Measurements from ENCODE around the gene SIX3. TPM values are rescaled to one million over a fixed set of nuclear protein-coding genes. Genes with fewer than 3 reads are reported as not detected.

The SIX3 gene
- total RNA-seq, 8 experiments from 2014 or later: 0.08 to 0.47 (median 0.22) TPM; not detected in 4

GRCh38 chr2:44954889-44955592 is 13.5 kb downstream of the SIX3 start:
- H3K4me3 ChIP-seq: peak overlapping the region; percentile 11 to 39 (median 29)
- 0 to 14% (median 5%) methylated on average over 3 to 17 of the region's 44 CpGs; no CpG with 5 or more reads in 4 of the 10 experiments for WGBS, 10 experiments
- peaks cover 5 to 18% of the 10 kb centered on the region in 2 donors for H3K4me1 ChIP-seq (replicated peaks in 1 of 2)
- ATAC-seq (replicated peaks in 6 of 8): peak in 6 of 8 experiments; percentile 9 to 46 (median 34)
- no peak overlapping the region for H3K27ac ChIP-seq
- in situ Hi-C loops (cut with MboI; ENCODE audit: low pct_unique_long_range_greater_than_20kb in 2 of 9, low sequenced_read_pairs in 9 of 9, unreplicated experiment in 9 of 9): loop anchor here in 6 of 9 experiments (10.0 to 25.0 kb wide), 4 partner anchors 460 to 918 kb away; no protein-coding TSS in a partner anchor

GRCh38 chr2:44955593-44956392 is 14.3 kb downstream of the SIX3 start:
- 0 to 60% (median 13%) methylated on average over 2 to 18 of the region's 38 CpGs; no CpG with 5 or more reads in 2 of the 10 experiments for WGBS, 10 experiments
- Histone ChIP-seq H3K4me3 (peak overlapping the region; percentile 11 to 39 (median 29)), H3K27ac (no peak overlapping the region), H3K4me1 (replicated peaks in 1 of 2) (peaks cover 0 to 10% of the 10 kb centered on the region in 2 donors)
- peak; percentile 22 to 84 (median 79) for ATAC-seq (replicated peaks in 6 of 8)
- in situ Hi-C loops (cut with MboI; ENCODE audit: low pct_unique_long_range_greater_than_20kb in 2 of 9, low sequenced_read_pairs in 9 of 9, unreplicated experiment in 9 of 9): loop anchor here in 6 of 9 experiments (10.0 to 25.0 kb wide), 4 partner anchors 461 to 918 kb away; no protein-coding TSS in a partner anchor

GRCh38 chr2:44956843-44957242 is 15.3 kb downstream of the SIX3 start:
- Histone ChIP-seq H3K27ac (no peak overlapping the region), H3K4me3 (no peak overlapping the region), H3K4me1 (replicated peaks in 1 of 2) (peaks cover 0 to 9% of the 10 kb centered on the region in 2 donors)
- in situ Hi-C loops (cut with MboI; ENCODE audit: low pct_unique_long_range_greater_than_20kb in 2 of 9, low sequenced_read_pairs in 9 of 9, unreplicated experiment in 9 of 9): loop anchor here in 6 of 9 experiments (10.0 to 25.0 kb wide), 4 partner anchors 462 to 920 kb away; no protein-coding TSS in a partner anchor
- ATAC-seq (replicated peaks in 6 of 8): no peak
- 0 to 100% (median 69%) methylated on average over 1 of the region's 1 CpG; no CpG with 5 or more reads in 4 of the 10 experiments for WGBS, 10 experiments

GRCh38 chr2:44957656-44958327 is 16.3 kb downstream of the SIX3 start:
- H3K4me1 ChIP-seq (replicated peaks in 1 of 2): peaks cover 0 to 8% of the 10 kb centered on the region in 2 donors
- ATAC-seq (replicated peaks in 6 of 8): no peak
- H3K27ac ChIP-seq: no peak overlapping the region
- whole genome bisulfite sequencing, 10 experiments: 31 to 100% (median 85%) methylated on average over 2 to 6 of the region's 6 CpGs; no CpG with 5 or more reads in 3 of the 10 experiments
- in situ Hi-C loops (cut with MboI; ENCODE audit: low pct_unique_long_range_greater_than_20kb in 2 of 9, low sequenced_read_pairs in 9 of 9, unreplicated experiment in 9 of 9): loop anchor here in 6 of 9 experiments (10.0 to 25.0 kb wide), 4 partner anchors 463 to 920 kb away; no protein-coding TSS in a partner anchor
- H3K4me3 ChIP-seq: no peak overlapping the region

GRCh38 chr2:44959855-44960254 is 18.4 kb downstream of the SIX3 start:
- in situ Hi-C loops (cut with MboI; ENCODE audit: low pct_unique_long_range_greater_than_20kb in 2 of 9, low sequenced_read_pairs in 9 of 9, unreplicated experiment in 9 of 9): loop anchor here in 6 of 9 experiments (10.0 to 25.0 kb wide), 4 partner anchors 465 to 923 kb away; no protein-coding TSS in a partner anchor
- Histone ChIP-seq H3K4me3 (no peak overlapping the region), H3K27ac (no peak overlapping the region), H3K4me1 (replicated peaks in 1 of 2) (peaks cover 0 to under 1% of the 10 kb centered on the region in 2 donors)
- WGBS, 10 experiments: 15 to 82% (median 40%) methylated on average over 1 to 6 of the region's 6 CpGs; no CpG with 5 or more reads in 3 of the 10 experiments
- ATAC-seq (replicated peaks in 6 of 8): peak in 1 of 8 experiments; percentile 8

- Histone ChIP-seq H3K4me1 (replicated peaks in 1 of 2) (no peaks in the 10 kb centered on the region), H3K4me3 (no peak overlapping the region), H3K27ac (no peak overlapping the region)
- in situ Hi-C loops (cut with MboI; ENCODE audit: low pct_unique_long_range_greater_than_20kb in 2 of 9, low sequenced_read_pairs in 9 of 9, unreplicated experiment in 9 of 9): loop anchor here in 6 of 9 experiments (25.0 kb wide), 3 partner anchors 474 to 924 kb away; no protein-coding TSS in a partner anchor
- 17 to 100% (median 60%) methylated on average over 1 to 2 of the region's 5 CpGs; no CpG with 5 or more reads in 3 of the 10 experiments for WGBS, 10 experiments
- ATAC-seq (replicated peaks in 6 of 8): no peak
Observed at GRCh38 chr2:44960871-44961270, 19.4 kb downstream of the SIX3 start.

GRCh38 chr2:44962176-44962695 is 20.7 kb downstream of the SIX3 start:
- no peak overlapping the region for H3K27ac ChIP-seq
- ATAC-seq (replicated peaks in 6 of 8): no peak
- H3K4me1 ChIP-seq (replicated peaks in 1 of 2): no peaks in the 10 kb centered on the region
- in situ Hi-C loops (cut with MboI; ENCODE audit: low pct_unique_long_range_greater_than_20kb in 2 of 9, low sequenced_read_pairs in 9 of 9, unreplicated experiment in 9 of 9): loop anchor here in 6 of 9 experiments (25.0 kb wide), 3 partner anchors 475 to 925 kb away; no protein-coding TSS in a partner anchor
- no peak overlapping the region for H3K4me3 ChIP-seq
- WGBS, 10 experiments: 41% methylated on average over 2 of the region's 5 CpGs; no CpG with 5 or more reads in 9 of the 10 experiments

- H3K27ac ChIP-seq: no peak overlapping the region
- H3K4me3 ChIP-seq: no peak overlapping the region
- in situ Hi-C loops (cut with MboI; ENCODE audit: low pct_unique_long_range_greater_than_20kb in 2 of 9, low sequenced_read_pairs in 9 of 9, unreplicated experiment in 9 of 9): loop anchor here in 6 of 9 experiments (25.0 kb wide), 3 partner anchors 477 to 927 kb away; no protein-coding TSS in a partner anchor
- 0 to 80% (median 52%) methylated on average over 1 to 4 of the region's 16 CpGs; no CpG with 5 or more reads in 4 of the 10 experiments for WGBS, 10 experiments
- peak in 3 of 8 experiments; percentile 11 to 74 (median 13) for ATAC-seq (replicated peaks in 6 of 8)
- H3K4me1 ChIP-seq (replicated peaks in 1 of 2): no peaks in the 10 kb centered on the region
Observed at GRCh38 chr2:44964752-44965236, 23.3 kb downstream of the SIX3 start.

- in situ Hi-C loops (cut with MboI; ENCODE audit: low pct_unique_long_range_greater_than_20kb in 2 of 9, low sequenced_read_pairs in 9 of 9, unreplicated experiment in 9 of 9): loop anchor here in 6 of 9 experiments (25.0 kb wide), 3 partner anchors 478 to 928 kb away; no protein-coding TSS in a partner anchor
- Histone ChIP-seq H3K4me3 (no peak overlapping the region), H3K27ac (no peak overlapping the region), H3K4me1 (replicated peaks in 1 of 2) (no peaks in the 10 kb centered on the region)
- 100% methylated on average over 1 of the region's 2 CpGs; no CpG with 5 or more reads in 7 of the 10 experiments for WGBS, 10 experiments
- peak in 2 of 8 experiments; percentile 24 for ATAC-seq (replicated peaks in 6 of 8)
Observed at GRCh38 chr2:44965684-44966083, 24.2 kb downstream of the SIX3 start.

- ATAC-seq (replicated peaks in 6 of 8): no peak
- Histone ChIP-seq H3K4me1 (replicated peaks in 1 of 2) (no peaks in the 10 kb centered on the region), H3K4me3 (no peak overlapping the region), H3K27ac (no peak overlapping the region)
- 0 to 78% (median 56%) methylated on average over 1 to 6 of the region's 6 CpGs; no CpG with 5 or more reads in 2 of the 10 experiments for WGBS, 10 experiments
- in situ Hi-C loops (cut with MboI; ENCODE audit: low pct_unique_long_range_greater_than_20kb in 2 of 9, low sequenced_read_pairs in 9 of 9, unreplicated experiment in 9 of 9): loop anchor here in 6 of 9 experiments (25.0 kb wide), 3 partner anchors 480 to 930 kb away; no protein-coding TSS in a partner anchor
Observed at GRCh38 chr2:44967056-44967455, 25.6 kb downstream of the SIX3 start.

- H3K4me1 ChIP-seq (replicated peaks in 1 of 2): peaks cover 0 to under 1% of the 10 kb centered on the region in 2 donors
- H3K4me3 ChIP-seq: no peak overlapping the region
- 60 to 94% (median 75%) methylated on average over 1 to 4 of the region's 5 CpGs; no CpG with 5 or more reads in 3 of the 10 experiments for WGBS, 10 experiments
- ATAC-seq (replicated peaks in 6 of 8): peak in 2 of 8 experiments; percentile 61 to 66
- in situ Hi-C loops (cut with MboI; ENCODE audit: low pct_unique_long_range_greater_than_20kb in 2 of 9, low sequenced_read_pairs in 9 of 9, unreplicated experiment in 9 of 9): loop anchor here in 6 of 9 experiments (25.0 kb wide), 3 partner anchors 481 to 931 kb away; no protein-coding TSS in a partner anchor
- no peak overlapping the region for H3K27ac ChIP-seq
Observed at GRCh38 chr2:44967727-44968432, 26.4 kb downstream of the SIX3 start.
